ENCODE measurements around the gene CRTC3. TPM values are rescaled to one million over a fixed set of nuclear protein-coding genes. Genes with fewer than 3 reads are reported as not detected.

CRTC3 gene
- total RNA-seq, 1 experiment from 2014 or later: 35.3 TPM

GRCh38 chr15:90588427-90588826, 58.7 kb downstream of the CRTC3 start:
- Histone ChIP-seq H3K4me1 (ENCODE audit: insufficient read depth, low read length, poor library complexity, severe bottlenecking) (peaks cover 19% of the 10 kb centered on the region), H3K36me3 (ENCODE audit: insufficient read depth, low read length, poor library complexity, severe bottlenecking) (no peaks in the 10 kb centered on the region), H3K27ac (ENCODE audit: low read depth, low read length, poor library complexity, severe bottlenecking) (no peak overlapping the region), H3K9me3 (ENCODE audit: low read depth, low read length, poor library complexity, severe bottlenecking) (no peaks in the 10 kb centered on the region), H3K27me3 (replicated peaks; ENCODE audit: insufficient read depth, low read depth, low read length, poor library complexity) (no peaks in the 10 kb centered on the region), H3K4me3 (ENCODE audit: low read depth, low read length, poor library complexity, severe bottlenecking) (no peak overlapping the region)
- ChIA-PET CTCF (no interaction called here), POLR2A (ENCODE audit: low non-redundant PET) (no interaction called here)
- no peak for DNase-seq (ENCODE audit: low spot score)
- intact Hi-C loops (cut with micrococcal nuclease; ENCODE audit: unreplicated experiment): no loop called here
- no TSS peak for BruUV-seq (replicated peaks)
- TF ChIP-seq, protein P1, sequence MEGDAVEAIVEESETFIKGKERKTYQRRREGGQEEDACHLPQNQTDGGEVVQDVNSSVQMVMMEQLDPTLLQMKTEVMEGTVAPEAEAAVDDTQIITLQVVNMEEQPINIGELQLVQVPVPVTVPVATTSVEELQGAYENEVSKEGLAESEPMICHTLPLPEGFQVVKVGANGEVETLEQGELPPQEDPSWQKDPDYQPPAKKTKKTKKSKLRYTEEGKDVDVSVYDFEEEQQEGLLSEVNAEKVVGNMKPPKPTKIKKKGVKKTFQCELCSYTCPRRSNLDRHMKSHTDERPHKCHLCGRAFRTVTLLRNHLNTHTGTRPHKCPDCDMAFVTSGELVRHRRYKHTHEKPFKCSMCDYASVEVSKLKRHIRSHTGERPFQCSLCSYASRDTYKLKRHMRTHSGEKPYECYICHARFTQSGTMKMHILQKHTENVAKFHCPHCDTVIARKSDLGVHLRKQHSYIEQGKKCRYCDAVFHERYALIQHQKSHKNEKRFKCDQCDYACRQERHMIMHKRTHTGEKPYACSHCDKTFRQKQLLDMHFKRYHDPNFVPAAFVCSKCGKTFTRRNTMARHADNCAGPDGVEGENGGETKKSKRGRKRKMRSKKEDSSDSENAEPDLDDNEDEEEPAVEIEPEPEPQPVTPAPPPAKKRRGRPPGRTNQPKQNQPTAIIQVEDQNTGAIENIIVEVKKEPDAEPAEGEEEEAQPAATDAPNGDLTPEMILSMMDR (conservative IDR thresholded peaks at IDR 0.05; ENCODE audit: low read depth, low read length): no peak
- no peak for TF ChIP-seq EZH2 (IDR thresholded peaks at IDR 0.05; ENCODE audit: borderline replicate concordance, low read depth, low read length, poor library complexity, severe bottlenecking)

- intact Hi-C loops (cut with micrococcal nuclease; ENCODE audit: unreplicated experiment): loop anchor here (5.0 kb wide), 1 partner anchor 59 kb away; no protein-coding TSS in a partner anchor
- Histone ChIP-seq H3K36me3 (ENCODE audit: insufficient read depth, low read length, poor library complexity, severe bottlenecking) (no peaks in the 10 kb centered on the region), H3K27ac (ENCODE audit: low read depth, low read length, poor library complexity, severe bottlenecking) (peak overlapping the region; percentile 54), H3K9me3 (ENCODE audit: low read depth, low read length, poor library complexity, severe bottlenecking) (no peaks in the 10 kb centered on the region), H3K4me3 (ENCODE audit: low read depth, low read length, poor library complexity, severe bottlenecking) (no peak overlapping the region), H3K4me1 (ENCODE audit: insufficient read depth, low read length, poor library complexity, severe bottlenecking) (peaks cover 30% of the 10 kb centered on the region), H3K27me3 (replicated peaks; ENCODE audit: insufficient read depth, low read depth, low read length, poor library complexity) (no peaks in the 10 kb centered on the region)
- no TSS peak for BruUV-seq (replicated peaks)
- no peak for TF ChIP-seq EZH2 (IDR thresholded peaks at IDR 0.05; ENCODE audit: borderline replicate concordance, low read depth, low read length, poor library complexity, severe bottlenecking)
- TF ChIP-seq, protein P1 (conservative IDR thresholded peaks at IDR 0.05; ENCODE audit: low read depth, low read length): no peak
- CTCF ChIA-PET: interaction anchor here (0.7 kb wide), 1 partner anchor 30 kb away, joined by 3 read pairs; no protein-coding TSS in a partner anchor
- POLR2A ChIA-PET (ENCODE audit: low non-redundant PET): no interaction called here
- DNase-seq (ENCODE audit: low spot score): no peak
These were observed 61.8 kb downstream of the CRTC3 start for GRCh38 chr15:90591524-90591923.

- peaks cover 30% of the 10 kb centered on the region for H3K4me1 ChIP-seq (ENCODE audit: insufficient read depth, low read length, poor library complexity, severe bottlenecking)
- H3K27ac ChIP-seq (ENCODE audit: low read depth, low read length, poor library complexity, severe bottlenecking): no peak overlapping the region
- no peaks in the 10 kb centered on the region for H3K36me3 ChIP-seq (ENCODE audit: insufficient read depth, low read length, poor library complexity, severe bottlenecking)
- H3K27me3 ChIP-seq (replicated peaks; ENCODE audit: insufficient read depth, low read depth, low read length, poor library complexity): no peaks in the 10 kb centered on the region
- BruUV-seq (replicated peaks): no TSS peak
- no peak for TF ChIP-seq EZH2 (IDR thresholded peaks at IDR 0.05; ENCODE audit: borderline replicate concordance, low read depth, low read length, poor library complexity, severe bottlenecking)
- TF ChIP-seq, protein P1 (conservative IDR thresholded peaks at IDR 0.05; ENCODE audit: low read depth, low read length): no peak
- ChIA-PET CTCF (no interaction called here), POLR2A (ENCODE audit: low non-redundant PET) (no interaction called here)
- no peak overlapping the region for H3K4me3 ChIP-seq (ENCODE audit: low read depth, low read length, poor library complexity, severe bottlenecking)
- no peaks in the 10 kb centered on the region for H3K9me3 ChIP-seq (ENCODE audit: low read depth, low read length, poor library complexity, severe bottlenecking)
- DNase-seq (ENCODE audit: low spot score): peak; percentile 48
- intact Hi-C loops (cut with micrococcal nuclease; ENCODE audit: unreplicated experiment): loop anchor here (5.0 kb wide), 1 partner anchor 60 kb away; no protein-coding TSS in a partner anchor
These were observed 62.6 kb downstream of the CRTC3 start for GRCh38 chr15:90592131-90592881.

Data from A673 (cell line).